M059J (cell line): ENCODE data around the gene CAMK1D. TPM values are rescaled to one million over a fixed set of nuclear protein-coding genes. Genes with fewer than 3 reads are reported as not detected.
A peak's percentile ranks its signal among the peaks of the same experiment; 100 is the strongest.

Source experiments
- DNase-seq: peaks from one replicate; pipeline ENCODE4 v3.0.0-alpha.2; 2012; ENCODE audit warnings: low read depth
- total RNA-seq: library from RNA; depleted of rRNA; stranded (reverse); fragments of >200 nt; shearing (Covaris generic); gene quantifications from 2 replicates; pipeline ENCODE4 v1.2.3, GENCODE V29; 2014

CAMK1D gene
- total RNA-seq, 1 experiment from 2014 or later, result 0.57 TPM

- DNase-seq, result no peak
Observed at GRCh38 chr10:12372846-12373245, 23.5 kb downstream of the CAMK1D start.

- DNase-seq, result no peak
Observed at GRCh38 chr10:12375076-12375504, 25.7 kb downstream of the CAMK1D start.

GRCh38 chr10:12376211-12376610 lies 26.9 kb downstream of the CAMK1D start:
- no peak for DNase-seq

- DNase-seq, result no peak
Observed at GRCh38 chr10:12377658-12378290, 28.4 kb downstream of the CAMK1D start.

GRCh38 chr10:12380999-12381398 lies 31.7 kb downstream of the CAMK1D start:
- no peak for DNase-seq

- no peak for DNase-seq
Observed at GRCh38 chr10:12381536-12382156, 32.3 kb downstream of the CAMK1D start.

- DNase-seq, result no peak
Observed at GRCh38 chr10:12382157-12382548, 32.8 kb downstream of the CAMK1D start.

- no peak for DNase-seq
Observed at GRCh38 chr10:12382956-12383531, 33.7 kb downstream of the CAMK1D start.

- DNase-seq, result no peak
Observed at GRCh38 chr10:12384906-12385305, 35.6 kb downstream of the CAMK1D start.

- DNase-seq, result no peak
Observed at GRCh38 chr10:12387561-12388210, 38.3 kb downstream of the CAMK1D start.

- DNase-seq, result no peak
Observed at GRCh38 chr10:12388671-12389070, 39.3 kb downstream of the CAMK1D start.

GRCh38 chr10:12389154-12389734 lies 39.9 kb downstream of the CAMK1D start:
- DNase-seq, result no peak

GRCh38 chr10:12390733-12391132 lies 41.4 kb downstream of the CAMK1D start:
- DNase-seq, result no peak

- no peak for DNase-seq
Observed at GRCh38 chr10:12391206-12391605, 41.9 kb downstream of the CAMK1D start.

- no peak for DNase-seq
Observed at GRCh38 chr10:12393831-12394230, 44.5 kb downstream of the CAMK1D start.

GRCh38 chr10:12394241-12395033 lies 45.1 kb downstream of the CAMK1D start:
- DNase-seq, result peak; percentile 47

GRCh38 chr10:12396093-12396492 lies 46.7 kb downstream of the CAMK1D start:
- DNase-seq, result no peak

GRCh38 chr10:12396567-12396966 lies 47.2 kb downstream of the CAMK1D start:
- DNase-seq, result no peak

GRCh38 chr10:12397147-12397896 lies 48.0 kb downstream of the CAMK1D start:
- DNase-seq, result no peak

GRCh38 chr10:12397941-12398340 lies 48.6 kb downstream of the CAMK1D start:
- no peak for DNase-seq
